HCT116 (cell line): ENCODE measurements around the gene RABL6. TPM values are rescaled to one million over a fixed set of nuclear protein-coding genes. Genes with fewer than 3 reads are reported as not detected.

Experiments
- ATAC-seq: fragments of 200-7000 bp; cut with Tn5 transposase; 2 replicates; pipeline ENCODE4 v1.9.1; 2020; ENCODE audit warnings: mild to moderate bottlenecking, moderate library complexity
- BruUV-seq: library from RNA; stranded (reverse); fragments of 400-500 nt; replicated peaks from 2 replicates; lab custom pipeline; 2021; lab: Mats Ljungman, UMichigan
- CTCF ChIA-PET: fragments of 300-600 bp; sonication (Branson Sonifier 250); formaldehyde crosslinking; loops from one replicate; lab custom pipeline; 2021; ENCODE audit warnings: antibody characterized with exemption; lab: Charles Lee
- POLR2A ChIA-PET: fragments of 300-600, 350-600 bp; sonication (Branson Sonifier 250); formaldehyde crosslinking; loops from one replicate; lab custom pipeline; 2021; ENCODE audit warnings: antibody characterized with exemption; lab: Charles Lee
- RAD21 ChIA-PET, 2 experiments: fragments of 300-600 bp; sonication (Branson Sonifier 250); formaldehyde crosslinking; loops; one replicate each; lab custom pipeline; 2023; ENCODE audit warnings: low total read pairs in 2 of 2; ENCODE audit not compliant: uncharacterized antibody in 2 of 2, unreplicated experiment in 2 of 2, low non-redundant PET in 1 of 2; lab: Charles Lee
- DNase-seq: peaks from one replicate; pipeline ENCODE4 v3.0.0-alpha.2; 2010; ENCODE audit warnings: low read depth, low spot score
- H2AFZ ChIP-seq: fragments of 200-600 bp; shearing (Covaris generic), sonication (generic); 2 replicates; pipeline ENCODE4 v1.6.1; 2017; ENCODE audit warnings: low read depth, mixed run types, mixed read lengths, antibody characterized with exemption, low read length; ENCODE audit not compliant: poor library complexity, severe bottlenecking
- H3K27ac ChIP-seq: 2 replicates; pipeline ENCODE4 v1.5.1; 2012; ENCODE audit warnings: low read depth, low read length
- H3K27me3 ChIP-seq: fragments of 200-600 bp; sonication (generic); 2 replicates; pipeline ENCODE4 v1.6.1; 2016; ENCODE audit warnings: mixed run types, low read length, mixed read lengths; ENCODE audit not compliant: insufficient read depth
- H3K36me3 ChIP-seq, 2 experiments: fragments of 200-500 bp in 1 of 2; fragments of 200-600 bp in 1 of 2; sonication (Bioruptor generic) in 1 of 2; sonication (generic) in 1 of 2; 2 replicates each; pipeline versions ENCODE4 v1.5.1 to v1.6.1; 2014 to 2016; ENCODE audit warnings: low read length in 2 of 2, inconsistent platforms in 1 of 2, mixed read lengths in 1 of 2, mixed run types in 1 of 2; ENCODE audit not compliant: insufficient read depth in 2 of 2, control insufficient read depth in 1 of 2
- H3K4me1 ChIP-seq, 2 experiments: fragments of 200-600 bp in 1 of 2; sonication (generic) in 1 of 2; 2 replicates each; pipeline versions ENCODE4 v1.5.1 to v1.6.1; 2012 to 2017; ENCODE audit warnings: low read length in 2 of 2, inconsistent platforms in 1 of 2, mild to moderate bottlenecking in 1 of 2, mixed read lengths in 1 of 2, mixed run types in 1 of 2, moderate library complexity in 1 of 2; ENCODE audit not compliant: insufficient read depth in 2 of 2, control insufficient read depth in 1 of 2
- H3K4me2 ChIP-seq: fragments of 200-600 bp; sonication (generic); 2 replicates; pipeline ENCODE4 v1.6.1; 2017; ENCODE audit warnings: mixed run types, low read length, mixed read lengths
- H3K4me3 ChIP-seq, 2 experiments: fragments of 200-600 bp in 1 of 2; sonication (generic) in 1 of 2; replicated peaks in 1 of 2; 2 replicates each; pipeline ENCODE4 v1.5.1; 2011 to 2016; ENCODE audit warnings: low read length in 2 of 2, control low read depth in 1 of 2, low read depth in 1 of 2, mild to moderate bottlenecking in 1 of 2, mixed read lengths in 1 of 2, mixed run types in 1 of 2
- H3K79me2 ChIP-seq: fragments of 200-600 bp; sonication (generic); 2 replicates; pipeline ENCODE4 v1.6.1; 2017; ENCODE audit warnings: mild to moderate bottlenecking, mixed run types, low read length, moderate library complexity, mixed read lengths; ENCODE audit not compliant: insufficient read depth
- H3K9ac ChIP-seq: fragments of 200-600 bp; sonication (generic); 2 replicates; pipeline ENCODE4 v1.6.1; 2016; ENCODE audit warnings: low read length, mixed read lengths
- H3K9me2 ChIP-seq: fragments of 200-600 bp; sonication (generic), shearing (Covaris generic); 2 replicates; pipeline ENCODE4 v1.6.1; 2017; ENCODE audit warnings: mixed run types, mild to moderate bottlenecking, moderate library complexity; ENCODE audit not compliant: insufficient read depth
- H3K9me3 ChIP-seq, 2 experiments: fragments of 200-500 bp in 1 of 2; fragments of 200-600 bp in 1 of 2; sonication (Bioruptor generic) in 1 of 2; sonication (generic) in 1 of 2; 2 replicates each; pipeline ENCODE4 v1.6.1; 2014 to 2017; ENCODE audit warnings: low read length in 2 of 2, mixed read lengths in 2 of 2, inconsistent platforms in 1 of 2, low read depth in 1 of 2, mild to moderate bottlenecking in 1 of 2, mixed run types in 1 of 2, moderate library complexity in 1 of 2; ENCODE audit not compliant: control insufficient read depth in 1 of 2, insufficient read depth in 1 of 2
- H4K20me1 ChIP-seq: fragments of 200-600 bp; sonication (generic), shearing (Covaris generic); 2 replicates; pipeline ENCODE4 v1.6.1; 2017; ENCODE audit warnings: mixed run types, mild to moderate bottlenecking, moderate library complexity; ENCODE audit not compliant: insufficient read depth
- CEBPB ChIP-seq: IDR thresholded peaks from 2 replicates; pipeline ENCODE4 v1.6.1; 2012; ENCODE audit warnings: low read depth
- CTCF ChIP-seq, 3 experiments: fragments of 200-600 bp in 1 of 3; sonication (generic) in 1 of 3; IDR thresholded peaks in 2 of 3; conservative IDR thresholded peaks in 1 of 3; 2 replicates each; pipeline ENCODE4 v1.5.1; 2012 to 2017; ENCODE audit warnings: low read depth in 2 of 3, low read length in 2 of 3, antibody characterized with exemption in 1 of 3, borderline replicate concordance in 1 of 3, control low read depth in 1 of 3, mild to moderate bottlenecking in 1 of 3, mixed read lengths in 1 of 3, mixed run types in 1 of 3, moderate library complexity in 1 of 3; ENCODE audit not compliant: insufficient read depth in 1 of 3
- EGR1 ChIP-seq: IDR thresholded peaks from 2 replicates; pipeline ENCODE4 v1.6.1; 2012; ENCODE audit warnings: low read depth
- ELF1 ChIP-seq: IDR thresholded peaks from 2 replicates; pipeline ENCODE4 v1.6.1; 2012; ENCODE audit warnings: low read depth, borderline replicate concordance
- EZH2 ChIP-seq: fragments of 200-600 bp; sonication (generic); IDR thresholded peaks from 2 replicates; pipeline ENCODE4 v1.6.1; 2017; ENCODE audit warnings: antibody characterized with exemption, mixed run types
- FOSL1 ChIP-seq: IDR thresholded peaks from 2 replicates; pipeline ENCODE4 v1.6.1; 2012; ENCODE audit warnings: low read depth
- JUND ChIP-seq: IDR thresholded peaks from 2 replicates; pipeline ENCODE4 v1.6.1; 2012
- POLR2AphosphoS5 ChIP-seq: IDR thresholded peaks from 2 replicates; pipeline ENCODE4 v1.6.1; 2011; ENCODE audit warnings: mild to moderate bottlenecking, low read depth, low read length, moderate library complexity
- RAD21 ChIP-seq: IDR thresholded peaks from 2 replicates; pipeline ENCODE4 v1.6.1; 2012; ENCODE audit warnings: low read depth, mild to moderate bottlenecking
- SP1 ChIP-seq: IDR thresholded peaks from 2 replicates; pipeline ENCODE4 v1.6.1; 2012; ENCODE audit warnings: low read depth
- TCF7L2 ChIP-seq: IDR thresholded peaks from 2 replicates; pipeline ENCODE4 v1.7.0; 2011; ENCODE audit warnings: borderline replicate concordance, inconsistent platforms; ENCODE audit not compliant: insufficient read depth, insufficient read length; ENCODE audit errors: extremely low read depth
- YY1 ChIP-seq: IDR thresholded peaks from 2 replicates; pipeline ENCODE4 v1.6.1; 2011; ENCODE audit warnings: low read length, low read depth, moderate library complexity, mild to moderate bottlenecking; ENCODE audit not compliant: insufficient replicate concordance; ENCODE audit errors: extremely low read depth
- ZFX ChIP-seq: fragments of 450-650 bp; IDR thresholded peaks from 2 replicates; pipeline ENCODE4 v1.6.1; 2017
- ZNF274 ChIP-seq: fragments of 200-500 bp; sonication (Bioruptor generic); IDR thresholded peaks from 2 replicates; pipeline ENCODE4 v1.6.1; 2014; ENCODE audit warnings: mild to moderate bottlenecking, low read depth, low read length, inconsistent platforms
- intact Hi-C: fragments of 100-400 bp; cut with micrococcal nuclease; formaldehyde crosslinking; loops from 2 replicates; pipeline ENCODE4 v1.10.0; 2022
- total RNA-seq: library from RNA; stranded (reverse); gene quantifications from one replicate; pipeline ENCODE4 v1.2.1, GENCODE V29; 2021; ENCODE audit not compliant: unreplicated experiment
- TF ChIP-seq, protein P1 (sequence below): IDR thresholded peaks from 2 replicates; pipeline ENCODE4 v1.6.1; 2012

RABL6 gene
- total RNA-seq, 1 experiment from 2014 or later, result 98.6 TPM

DNA sequence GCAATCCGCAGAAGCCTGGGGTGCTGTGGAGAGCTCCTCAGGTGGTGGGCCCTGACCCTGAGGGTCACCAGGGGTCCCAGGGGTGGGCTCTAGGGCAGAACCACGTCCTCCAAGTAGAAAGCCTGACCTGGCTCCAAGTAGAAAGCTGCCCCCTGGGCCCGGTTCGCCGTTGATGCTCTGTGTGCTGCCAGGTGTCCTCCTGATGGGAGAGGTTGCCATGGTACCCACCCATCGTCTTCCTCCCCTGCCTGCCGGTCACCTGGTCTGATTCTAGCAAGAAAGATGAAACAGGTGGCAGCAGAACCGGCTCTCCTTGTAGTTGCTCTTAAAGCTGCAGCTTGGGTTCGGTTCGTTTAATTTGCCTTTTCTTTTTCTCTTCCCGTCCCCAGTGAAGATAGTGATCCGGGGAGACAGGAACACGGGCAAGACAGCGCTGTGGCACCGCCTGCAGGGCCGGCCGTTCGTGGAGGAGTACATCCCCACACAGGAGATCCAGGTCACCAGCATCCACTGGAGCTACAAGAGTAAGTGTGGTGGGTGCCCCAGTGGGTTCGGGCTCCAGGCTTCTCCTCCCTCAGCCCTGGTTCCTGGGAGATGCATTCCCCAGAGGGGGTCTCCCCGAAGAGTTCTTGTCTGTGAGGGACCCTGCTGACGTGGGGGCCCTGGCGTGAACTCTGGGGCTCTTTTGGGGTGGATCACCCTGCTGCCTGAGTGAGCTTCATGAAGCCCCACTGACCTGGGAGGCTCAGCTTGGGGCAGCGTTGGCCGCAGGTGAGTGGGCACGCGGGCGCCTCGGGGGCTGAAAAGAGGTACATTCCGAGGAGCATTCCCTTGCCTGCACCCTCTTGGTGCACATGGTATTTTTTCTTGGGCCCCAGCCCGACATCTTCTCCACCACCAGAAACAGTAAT, 15.6 kb downstream of the RABL6 start (continued):
- TF ChIP-seq CTCF (IDR thresholded peaks at IDR 0.05 in 2 of 3, conservative IDR thresholded peaks at IDR 0.05 in 1 of 3; ENCODE audit: borderline replicate concordance in 1 of 3, insufficient read depth in 1 of 3, low read depth in 2 of 3, low read length in 2 of 3), result no peak
- TF ChIP-seq, all 23 proteins: peak for 0

- POLR2A ChIA-PET, result interaction anchor here (0.7 kb wide), 1 partner anchor 205 kb away, joined by 4 read pairs; no protein-coding TSS in a partner anchor
- intact Hi-C loops, result no loop called here
- Histone ChIP-seq H3K9ac (no peak overlapping the region), H3K4me1 (no peaks in the 10 kb centered on the region), H3K4me3 (no peak overlapping the region), H3K4me2 (no peak overlapping the region), H3K79me2 (no peaks in the 10 kb centered on the region; the same call in 1 of the 2 replicates), H3K27ac (no peak overlapping the region), H4K20me1 (no peaks in the 10 kb centered on the region), H2AFZ (no peak overlapping the region), H3K36me3 (peaks cover 0 to 8% of the 10 kb centered on the region in 2 experiments), H3K27me3 (no peaks in the 10 kb centered on the region), H3K9me2 (no peaks in the 10 kb centered on the region), H3K9me3 (no peaks in the 10 kb centered on the region)
- BruUV-seq, result no TSS peak
- RAD21 ChIA-PET, result no interaction called here
- no peak for DNase-seq
- no peak for ATAC-seq
- CTCF ChIA-PET, result interaction anchor here (0.5 kb wide), 1 partner anchor 243 kb away, joined by 5 read pairs; no protein-coding TSS in a partner anchor
- TF ChIP-seq RAD21 (no peak), ZNF274 (no peak), CTCF (IDR thresholded peaks at IDR 0.05 in 2 of 3, conservative IDR thresholded peaks at IDR 0.05 in 1 of 3; ENCODE audit: borderline replicate concordance in 1 of 3, insufficient read depth in 1 of 3, low read depth in 2 of 3, low read length in 2 of 3) (no peak), JUND (no peak), SP1 (no peak), ELF1 (no peak), YY1 (no peak), EZH2 (no peak), EGR1 (no peak), ZFX (no peak), POLR2AphosphoS5 (no peak), FOSL1 (no peak), TCF7L2 (no peak), CEBPB (no peak)
- TF ChIP-seq, protein P1, sequence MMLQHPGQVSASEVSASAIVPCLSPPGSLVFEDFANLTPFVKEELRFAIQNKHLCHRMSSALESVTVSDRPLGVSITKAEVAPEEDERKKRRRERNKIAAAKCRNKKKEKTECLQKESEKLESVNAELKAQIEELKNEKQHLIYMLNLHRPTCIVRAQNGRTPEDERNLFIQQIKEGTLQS, result no peak
These were observed 16.9 kb downstream of the RABL6 start for GRCh38 chr9:136824496-136825225.
